Keratinocyte (primary cell): Measurements from ENCODE around the gene RGS17.

Experiments
- EZH2 ChIP-seq: IDR thresholded peaks from one replicate; pipeline ENCODE4 v1.6.1; 2012; ENCODE audit warnings: inconsistent platforms, mild to moderate bottlenecking, low read length, moderate library complexity
- TF ChIP-seq, protein P1 (sequence below), 3 experiments: IDR thresholded peaks in 1 of 3; conservative IDR thresholded peaks in 1 of 3; optimal IDR thresholded peaks in 1 of 3; 2 replicates in 2 of 3; 3 replicates in 1 of 3; pipeline versions ENCODE3 to v1.5.1; 2011; ENCODE audit warnings: low read length in 3 of 3, mild to moderate bottlenecking in 3 of 3, moderate library complexity in 2 of 3, control low read depth in 1 of 3, inconsistent platforms in 1 of 3; ENCODE audit not compliant: insufficient read depth in 2 of 3; ENCODE audit errors: extremely low read depth in 1 of 3

DNA sequence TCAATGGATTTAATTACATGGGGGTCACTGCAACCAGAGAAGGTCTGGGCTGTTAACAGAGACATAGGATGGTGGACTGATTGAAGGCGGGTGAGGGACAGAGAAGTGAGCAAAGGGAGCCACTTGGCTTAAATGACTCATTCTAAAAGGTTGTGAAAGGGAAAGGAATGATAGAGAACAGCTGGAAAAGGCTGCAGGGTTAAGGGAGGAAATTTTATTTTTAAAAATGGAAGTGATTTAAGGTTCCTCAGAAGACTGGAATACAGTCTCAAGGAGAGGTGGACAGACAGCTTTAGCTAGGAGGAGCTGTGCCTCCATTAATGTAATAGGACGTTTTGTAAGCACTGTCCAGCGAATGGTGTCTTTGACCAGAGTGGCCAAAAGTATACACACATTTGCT lies 46.7 kb downstream of the RGS17 start:
- TF ChIP-seq, protein P1, sequence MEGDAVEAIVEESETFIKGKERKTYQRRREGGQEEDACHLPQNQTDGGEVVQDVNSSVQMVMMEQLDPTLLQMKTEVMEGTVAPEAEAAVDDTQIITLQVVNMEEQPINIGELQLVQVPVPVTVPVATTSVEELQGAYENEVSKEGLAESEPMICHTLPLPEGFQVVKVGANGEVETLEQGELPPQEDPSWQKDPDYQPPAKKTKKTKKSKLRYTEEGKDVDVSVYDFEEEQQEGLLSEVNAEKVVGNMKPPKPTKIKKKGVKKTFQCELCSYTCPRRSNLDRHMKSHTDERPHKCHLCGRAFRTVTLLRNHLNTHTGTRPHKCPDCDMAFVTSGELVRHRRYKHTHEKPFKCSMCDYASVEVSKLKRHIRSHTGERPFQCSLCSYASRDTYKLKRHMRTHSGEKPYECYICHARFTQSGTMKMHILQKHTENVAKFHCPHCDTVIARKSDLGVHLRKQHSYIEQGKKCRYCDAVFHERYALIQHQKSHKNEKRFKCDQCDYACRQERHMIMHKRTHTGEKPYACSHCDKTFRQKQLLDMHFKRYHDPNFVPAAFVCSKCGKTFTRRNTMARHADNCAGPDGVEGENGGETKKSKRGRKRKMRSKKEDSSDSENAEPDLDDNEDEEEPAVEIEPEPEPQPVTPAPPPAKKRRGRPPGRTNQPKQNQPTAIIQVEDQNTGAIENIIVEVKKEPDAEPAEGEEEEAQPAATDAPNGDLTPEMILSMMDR (optimal IDR thresholded peaks at IDR 0.05 in 1 of 3, IDR thresholded peaks at IDR 0.05 in 1 of 3, conservative IDR thresholded peaks at IDR 0.05 in 1 of 3; ENCODE audit: extremely low read depth in 1 of 3, insufficient read depth in 2 of 3, low read length in 3 of 3), result no peak
- no peak for TF ChIP-seq EZH2
